ENCODE measurements around the gene COQ2. TPM values are rescaled to one million over a fixed set of nuclear protein-coding genes. Genes with fewer than 3 reads are reported as not detected.
"Not testable (repeated sequence)": the region's sequence is repeated elsewhere in the genome, so short reads cannot be mapped to it uniquely, and the experiment has no call there.

COQ2 gene
- total RNA-seq, 3 donors from 2014 or later = 8.6 to 10.8 (median 9.4) TPM

DNA sequence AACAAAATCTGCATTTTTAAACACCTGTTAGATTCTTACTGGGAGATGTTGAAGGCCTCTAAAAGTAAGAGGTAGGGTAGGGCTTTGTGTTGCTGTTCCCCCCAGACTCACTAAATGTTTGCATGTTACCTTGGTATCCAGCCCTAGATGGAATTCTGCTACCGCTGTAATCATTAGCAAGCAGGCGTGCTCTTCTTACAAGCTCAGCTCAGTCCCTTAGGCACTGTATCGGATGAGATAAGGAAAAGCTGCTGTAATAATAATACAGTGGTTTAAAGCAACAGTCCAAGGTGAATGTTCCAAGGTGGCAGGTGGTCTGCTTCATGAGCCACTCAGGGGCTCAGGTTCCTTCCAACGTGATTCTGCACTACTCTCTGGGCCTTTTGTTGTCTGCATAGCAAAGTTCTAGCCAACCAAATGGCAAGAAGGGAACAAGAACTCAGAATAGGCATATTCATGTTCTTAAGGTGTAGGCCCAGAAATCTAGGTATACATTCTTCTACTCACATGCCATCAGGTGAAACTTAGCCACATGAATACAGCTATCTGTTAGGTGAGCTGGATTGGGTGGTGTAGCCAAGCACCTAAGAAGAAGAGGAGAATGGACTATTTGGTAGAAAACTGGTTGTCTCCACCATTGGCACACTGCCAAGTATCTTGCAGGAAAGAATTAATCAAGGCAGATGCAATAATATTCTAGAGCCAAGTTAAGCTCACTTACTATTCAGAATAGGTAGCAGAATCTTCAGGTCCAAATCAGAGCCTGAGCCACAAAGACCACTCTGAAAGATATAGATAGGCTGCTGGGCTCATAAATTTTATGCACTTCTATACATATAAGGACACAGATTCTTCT lies 46.0 kb downstream of the COQ2 start:
- no peak for DNase-seq (ENCODE audit: low spot score in 2 of 2)
- no peaks in the 10 kb centered on the region for H3K9me3 ChIP-seq
- no peak overlapping the region for H3K27ac ChIP-seq
- H3K36me3 ChIP-seq = no peaks in the 10 kb centered on the region
- no peaks in the 10 kb centered on the region for H3K4me1 ChIP-seq
- intact Hi-C loops (cut with DNase I; ENCODE audit: low total_unique reads) = no loop called here
- H3K27me3 ChIP-seq = no peaks in the 10 kb centered on the region
- TF ChIP-seq, protein P1, sequence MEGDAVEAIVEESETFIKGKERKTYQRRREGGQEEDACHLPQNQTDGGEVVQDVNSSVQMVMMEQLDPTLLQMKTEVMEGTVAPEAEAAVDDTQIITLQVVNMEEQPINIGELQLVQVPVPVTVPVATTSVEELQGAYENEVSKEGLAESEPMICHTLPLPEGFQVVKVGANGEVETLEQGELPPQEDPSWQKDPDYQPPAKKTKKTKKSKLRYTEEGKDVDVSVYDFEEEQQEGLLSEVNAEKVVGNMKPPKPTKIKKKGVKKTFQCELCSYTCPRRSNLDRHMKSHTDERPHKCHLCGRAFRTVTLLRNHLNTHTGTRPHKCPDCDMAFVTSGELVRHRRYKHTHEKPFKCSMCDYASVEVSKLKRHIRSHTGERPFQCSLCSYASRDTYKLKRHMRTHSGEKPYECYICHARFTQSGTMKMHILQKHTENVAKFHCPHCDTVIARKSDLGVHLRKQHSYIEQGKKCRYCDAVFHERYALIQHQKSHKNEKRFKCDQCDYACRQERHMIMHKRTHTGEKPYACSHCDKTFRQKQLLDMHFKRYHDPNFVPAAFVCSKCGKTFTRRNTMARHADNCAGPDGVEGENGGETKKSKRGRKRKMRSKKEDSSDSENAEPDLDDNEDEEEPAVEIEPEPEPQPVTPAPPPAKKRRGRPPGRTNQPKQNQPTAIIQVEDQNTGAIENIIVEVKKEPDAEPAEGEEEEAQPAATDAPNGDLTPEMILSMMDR (IDR thresholded peaks at IDR 0.05) = no peak
- no peak for TF ChIP-seq POLR2A (IDR thresholded peaks at IDR 0.05)
- H3K4me3 ChIP-seq = no peak overlapping the region

DNA sequence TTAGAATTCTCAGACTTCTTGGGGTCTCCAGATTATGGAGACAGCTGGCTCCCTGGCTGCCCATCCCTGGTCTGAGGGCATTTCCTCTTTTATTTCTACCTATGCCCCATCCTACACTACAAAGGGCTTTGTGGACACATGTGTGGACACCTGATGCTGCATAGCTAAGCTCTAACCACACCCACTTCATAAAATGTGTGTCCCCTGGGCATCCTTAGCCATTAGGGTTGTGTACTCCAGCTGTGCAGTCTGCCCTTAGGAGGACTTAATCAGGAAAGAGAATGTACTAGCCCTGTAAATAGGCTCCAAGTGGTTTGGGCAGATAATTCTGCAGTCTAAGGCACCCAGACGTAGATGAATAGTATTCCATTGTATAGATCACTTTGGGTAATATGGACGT lies 47.0 kb downstream of the COQ2 start:
- H3K9me3 ChIP-seq = no peaks in the 10 kb centered on the region
- no peak overlapping the region for H3K27ac ChIP-seq
- TF ChIP-seq, protein P1 (IDR thresholded peaks at IDR 0.05) = no peak
- intact Hi-C loops (cut with DNase I; ENCODE audit: low total_unique reads) = no loop called here
- no peaks in the 10 kb centered on the region for H3K27me3 ChIP-seq
- no peak for DNase-seq (ENCODE audit: low spot score in 2 of 2)
- no peaks in the 10 kb centered on the region for H3K4me1 ChIP-seq
- no peaks in the 10 kb centered on the region for H3K36me3 ChIP-seq
- no peak overlapping the region for H3K4me3 ChIP-seq

DNA sequence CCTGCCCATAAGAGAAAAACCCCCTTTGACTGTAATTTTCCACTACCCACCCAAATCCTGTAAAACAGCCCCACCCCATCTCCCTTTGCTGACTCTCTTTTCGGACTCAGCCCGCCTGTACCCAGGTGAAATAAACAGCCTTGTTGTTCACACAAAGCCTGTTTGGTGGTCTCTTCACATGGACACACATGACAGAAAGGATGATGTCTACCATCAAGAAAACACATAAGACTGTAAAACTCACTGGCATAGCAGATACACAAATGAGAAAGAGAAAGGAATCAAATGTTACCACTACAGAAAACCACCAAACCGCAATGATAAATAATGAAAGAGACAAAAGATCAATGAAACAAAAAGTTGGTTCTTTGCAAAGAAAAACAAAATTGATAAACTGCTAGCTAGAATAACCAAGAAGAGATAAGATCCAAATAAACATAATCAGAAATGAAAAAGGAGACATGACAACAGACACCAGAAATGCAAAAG lies 48.9 kb downstream of the COQ2 start:
- intact Hi-C loops (cut with DNase I; ENCODE audit: low total_unique reads); H3K27ac ChIP-seq; DNase-seq (ENCODE audit: low spot score in 2 of 2); H3K9me3 ChIP-seq; H3K4me1 ChIP-seq; H3K4me3 ChIP-seq; H3K36me3 ChIP-seq; H3K27me3 ChIP-seq: not testable (repeated sequence)

DNA sequence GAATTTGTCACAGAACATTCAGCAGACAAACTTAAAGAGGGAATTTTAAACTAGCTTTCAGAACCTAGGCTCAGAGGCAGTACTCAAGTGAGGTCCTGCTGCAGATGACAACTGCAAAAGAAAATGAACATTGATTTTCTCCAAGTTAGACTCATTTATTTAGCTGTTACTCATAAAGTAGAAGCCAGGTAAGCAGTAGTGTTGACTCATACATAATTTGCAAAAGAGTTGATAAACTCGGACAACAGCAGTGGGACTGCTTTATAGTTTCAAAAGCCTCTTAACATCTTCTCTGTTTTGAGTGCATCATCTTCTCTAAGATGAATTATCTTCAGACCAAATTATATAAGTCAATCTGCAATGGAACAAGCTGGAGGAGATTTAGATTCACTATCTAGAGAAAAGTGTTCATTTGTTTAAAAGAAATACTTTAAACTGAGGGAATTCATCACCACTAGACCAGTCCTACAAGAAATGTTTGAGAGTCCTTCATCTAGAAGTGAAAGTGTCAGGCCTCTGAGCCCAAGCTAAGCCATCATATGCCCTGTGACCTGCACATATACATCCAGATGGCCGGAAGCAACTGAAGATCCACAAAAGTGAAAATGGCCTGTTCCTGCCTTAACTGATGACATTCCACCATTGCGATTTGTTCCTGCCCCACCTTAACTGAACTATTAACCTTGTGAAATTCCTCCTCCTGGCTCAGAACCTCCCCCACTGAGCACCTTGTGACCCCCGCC lies 49.5 kb downstream of the COQ2 start:
- Histone ChIP-seq H3K36me3 (no peaks in the 10 kb centered on the region), H3K4me1 (no peaks in the 10 kb centered on the region), H3K9me3 (no peaks in the 10 kb centered on the region), H3K27ac (no peak overlapping the region), H3K27me3 (no peaks in the 10 kb centered on the region), H3K4me3 (no peak overlapping the region)
- intact Hi-C loops (cut with DNase I; ENCODE audit: low total_unique reads) = no loop called here
- no peak for DNase-seq (ENCODE audit: low spot score in 2 of 2)
- TF ChIP-seq POLR2A (IDR thresholded peaks at IDR 0.05) = no peak
- TF ChIP-seq POLR2AphosphoS5 (IDR thresholded peaks at IDR 0.05) = no peak

DNA sequence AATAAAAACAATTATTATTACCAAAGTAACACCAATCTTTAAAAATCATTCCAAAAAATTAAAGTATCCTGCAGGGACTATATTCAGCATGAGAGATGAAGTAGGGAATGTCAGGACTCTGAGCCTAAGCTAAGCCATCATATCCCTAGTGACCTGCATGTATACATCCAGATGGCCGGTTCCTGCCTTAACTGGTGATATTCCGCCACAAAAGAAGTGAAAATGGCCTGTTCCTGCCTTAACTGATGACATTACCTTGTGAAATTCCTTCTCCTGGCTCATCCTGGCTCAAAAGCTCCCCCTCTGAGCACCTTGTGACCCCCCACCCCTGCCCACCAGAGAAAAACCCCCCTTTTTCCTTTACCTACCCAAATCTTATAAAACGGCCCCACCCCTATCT lies 50.2 kb downstream of the COQ2 start:
- H3K36me3 ChIP-seq; H3K9me3 ChIP-seq; DNase-seq (ENCODE audit: low spot score in 2 of 2); H3K27me3 ChIP-seq; intact Hi-C loops (cut with DNase I; ENCODE audit: low total_unique reads); H3K4me3 ChIP-seq; H3K4me1 ChIP-seq; H3K27ac ChIP-seq: not testable (repeated sequence)

DNA sequence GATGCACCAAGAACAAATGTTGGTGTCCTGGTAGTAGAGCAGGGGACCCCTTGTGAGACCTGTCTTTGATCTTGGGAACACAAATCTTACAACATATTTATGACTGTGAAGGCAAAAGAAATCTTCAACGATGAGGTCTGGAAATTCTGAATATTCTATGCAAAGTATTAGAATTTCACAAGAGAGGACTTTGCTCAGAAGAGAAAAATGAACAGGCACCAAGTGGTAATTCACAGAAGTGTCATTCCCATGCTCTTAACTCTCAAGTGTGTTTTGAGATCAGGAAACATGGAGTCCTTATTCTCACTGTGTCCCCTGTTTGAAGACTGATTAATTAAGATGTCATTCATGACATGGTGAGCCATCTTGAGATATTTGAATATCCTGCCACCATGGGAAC lies 52.5 kb downstream of the COQ2 start:
- Histone ChIP-seq H3K27me3 (no peaks in the 10 kb centered on the region), H3K27ac (no peak overlapping the region), H3K9me3 (no peaks in the 10 kb centered on the region), H3K36me3 (no peaks in the 10 kb centered on the region), H3K4me3 (no peak overlapping the region), H3K4me1 (no peaks in the 10 kb centered on the region)
- no peak for DNase-seq (ENCODE audit: low spot score in 2 of 2)
- intact Hi-C loops (cut with DNase I; ENCODE audit: low total_unique reads) = no loop called here
- TF ChIP-seq, protein P1 (IDR thresholded peaks at IDR 0.05) = no peak
- no peak for TF ChIP-seq POLR2A (IDR thresholded peaks at IDR 0.05)
- no peak for TF ChIP-seq POLR2AphosphoS5 (IDR thresholded peaks at IDR 0.05)

Measured in breast epithelium (tissue), 4 donors.